SH-SY5Y (cell line): ENCODE measurements around the gene TSEN15.

Source experiments
- GATA2 ChIP-seq: IDR thresholded peaks from 2 replicates; pipeline ENCODE4 v1.6.1; 2011; ENCODE audit warnings: mild to moderate bottlenecking, low read depth, low read length
- GATA3 ChIP-seq: IDR thresholded peaks from 2 replicates; pipeline ENCODE4 v1.6.1; 2011; ENCODE audit warnings: low read depth, mild to moderate bottlenecking, low read length, moderate library complexity

GRCh38 chr1:184014271-184014670 is 37.3 kb upstream of the TSEN15 start:
- TF ChIP-seq GATA2: no peak
- no peak for TF ChIP-seq GATA3
